Measurements from ENCODE around the gene ADAT3. TPM values are rescaled to one million over a fixed set of nuclear protein-coding genes. Genes with fewer than 3 reads are reported as not detected.

Gene ADAT3
- 6.8 and 6.9 TPM in 2 replicates for total RNA-seq (2022)
- percentile 49 among the genes with signal in this experiment for Bru-seq, nascent RNA
- percentile 58 among the genes with signal in this experiment for BruChase-seq, experiment 1, labeled RNA remaining after a 6-hour chase
- percentile 63 among the genes with signal in this experiment for BruChase-seq, experiment 2, labeled RNA remaining after a 2-hour chase
- long read RNA-seq, partial matches to known transcripts, result 0 of 6 reads
- long read RNA-seq, other reads (novel, unspliced or antisense), result 2 of 6 reads

DNA sequence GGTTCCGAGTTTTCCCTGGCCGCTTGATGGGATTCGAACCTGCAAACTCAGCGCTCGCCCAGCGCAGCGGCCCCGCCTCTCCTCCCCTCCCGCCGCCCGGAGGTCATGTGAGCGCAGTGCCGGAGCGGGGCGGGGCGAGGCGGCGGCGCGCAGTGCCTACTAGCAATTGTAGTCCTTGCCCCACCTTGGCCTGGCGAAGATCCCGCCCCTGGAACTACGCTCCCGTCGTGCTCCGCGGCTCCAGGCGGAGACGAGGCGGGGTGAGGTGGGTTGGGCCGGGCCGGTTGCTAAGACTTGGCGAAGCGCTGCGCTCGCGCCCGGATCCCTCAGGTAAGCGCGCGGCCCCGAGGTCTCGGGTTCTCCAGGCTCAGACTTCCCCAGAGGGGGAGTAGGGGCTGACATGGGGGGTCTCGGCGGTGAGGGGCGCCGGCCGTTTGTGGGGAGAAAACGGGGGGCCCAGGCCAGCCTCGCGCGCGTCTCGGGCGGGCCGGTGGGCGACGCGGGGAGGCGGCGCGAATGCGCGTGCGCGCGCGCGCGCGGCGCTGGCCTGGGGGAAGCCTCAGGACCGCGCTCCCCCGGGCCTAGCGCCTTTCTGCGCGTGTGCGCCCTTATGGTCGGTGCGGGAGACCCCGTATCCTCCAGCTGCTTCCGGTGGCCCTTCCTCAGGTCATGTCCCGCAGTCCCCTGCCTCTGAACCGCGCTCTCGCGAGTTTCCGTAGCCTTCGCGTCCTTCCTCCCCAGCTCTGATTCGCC, at the start of gene ADAT3, which contains the start of gene SCAMP4:
Gene ADAT3 (plus strand): TSS at position 290 of the 753 bp plus-strand sequence. CDS start 6,649 bp downstream, outside the sequence.
Gene SCAMP4 (plus strand): TSS at position 290 of the 753 bp plus-strand sequence. CDS start 9,621 bp downstream, outside the sequence.
- POLR2A ChIA-PET, result interaction anchor here (0.6 to 1.4 kb wide), 5 partner anchors 8 to 258 kb away, joined by 3 to 4 read pairs (median 3); no protein-coding TSS in a partner anchor
- no peaks in the 10 kb centered on the region for H3K9me3 Mint-ChIP-seq (ENCODE audit: unreplicated experiment)
- peaks cover 4% of the 10 kb centered on the region for H3K36me3 Mint-ChIP-seq (ENCODE audit: insufficient read depth, unreplicated experiment)
- H3K4me1 Mint-ChIP-seq (ENCODE audit: insufficient read depth, unreplicated experiment), result peaks cover 3% of the 10 kb centered on the region
- peak within 1 kb of the TSS; percentile 82 for H3K4me3 Mint-ChIP-seq (ENCODE audit: unreplicated experiment)
- peak; percentile 99 for DNase-seq (ENCODE audit: unreplicated experiment)
- H3K27ac Mint-ChIP-seq (ENCODE audit: low read depth, unreplicated experiment), result peak within 1 kb of the TSS; percentile 93
- no TSS peak for BruUV-seq (replicated peaks)
- CTCF ChIA-PET, result interaction anchor here (0.6 kb wide), 1 partner anchor 210 kb away, joined by 3 read pairs; no protein-coding TSS in a partner anchor
- intact Hi-C loops (cut with micrococcal nuclease), result loop anchor here (5.0 kb wide), 1 partner anchor 33 kb away; no protein-coding TSS in a partner anchor
- no peaks in the 10 kb centered on the region for H3K27me3 Mint-ChIP-seq (ENCODE audit: insufficient read depth, unreplicated experiment)
- TF ChIP-seq, protein P1, sequence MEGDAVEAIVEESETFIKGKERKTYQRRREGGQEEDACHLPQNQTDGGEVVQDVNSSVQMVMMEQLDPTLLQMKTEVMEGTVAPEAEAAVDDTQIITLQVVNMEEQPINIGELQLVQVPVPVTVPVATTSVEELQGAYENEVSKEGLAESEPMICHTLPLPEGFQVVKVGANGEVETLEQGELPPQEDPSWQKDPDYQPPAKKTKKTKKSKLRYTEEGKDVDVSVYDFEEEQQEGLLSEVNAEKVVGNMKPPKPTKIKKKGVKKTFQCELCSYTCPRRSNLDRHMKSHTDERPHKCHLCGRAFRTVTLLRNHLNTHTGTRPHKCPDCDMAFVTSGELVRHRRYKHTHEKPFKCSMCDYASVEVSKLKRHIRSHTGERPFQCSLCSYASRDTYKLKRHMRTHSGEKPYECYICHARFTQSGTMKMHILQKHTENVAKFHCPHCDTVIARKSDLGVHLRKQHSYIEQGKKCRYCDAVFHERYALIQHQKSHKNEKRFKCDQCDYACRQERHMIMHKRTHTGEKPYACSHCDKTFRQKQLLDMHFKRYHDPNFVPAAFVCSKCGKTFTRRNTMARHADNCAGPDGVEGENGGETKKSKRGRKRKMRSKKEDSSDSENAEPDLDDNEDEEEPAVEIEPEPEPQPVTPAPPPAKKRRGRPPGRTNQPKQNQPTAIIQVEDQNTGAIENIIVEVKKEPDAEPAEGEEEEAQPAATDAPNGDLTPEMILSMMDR (IDR thresholded peaks at IDR 0.05; ENCODE audit: unreplicated experiment), result no peak

DNA sequence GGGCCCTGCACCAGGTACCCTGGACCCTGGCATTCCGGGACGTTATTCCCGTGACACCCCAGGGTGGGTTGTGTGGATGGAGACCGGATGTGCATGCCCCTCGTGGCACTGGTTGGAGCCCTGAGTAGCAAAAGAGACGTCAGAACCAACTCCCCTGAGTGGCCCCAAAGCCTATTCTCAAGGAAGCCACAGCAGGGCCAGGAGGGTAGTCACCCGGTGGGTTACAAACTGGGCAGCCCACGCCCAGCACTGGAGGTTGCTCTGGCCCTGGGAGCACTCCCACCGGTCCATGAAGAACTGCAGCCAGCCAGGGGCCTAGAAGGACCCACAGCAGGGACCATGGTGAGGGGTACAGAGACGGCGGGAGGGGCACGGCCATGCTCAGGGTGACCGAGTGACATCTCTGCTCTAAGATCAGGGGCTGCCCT, 49.4 kb upstream of the ADAT3 start:
- no TSS peak for BruUV-seq (replicated peaks)
- TF ChIP-seq, protein P1 (IDR thresholded peaks at IDR 0.05; ENCODE audit: unreplicated experiment), result no peak
- POLR2A ChIA-PET, result interaction anchor here (0.6 to 2.7 kb wide), 11 partner anchors 9 to 775 kb away, joined by 3 to 10 read pairs (median 4); no protein-coding TSS in a partner anchor
- no peak for DNase-seq (ENCODE audit: unreplicated experiment)
- CTCF ChIA-PET, result interaction anchor here (0.6 kb wide), 2 partner anchors 74 to 1103 kb away, joined by 3 to 4 read pairs; no protein-coding TSS in a partner anchor
- intact Hi-C loops (cut with micrococcal nuclease), result no loop called here
- Mint-ChIP-seq H3K27me3 (ENCODE audit: insufficient read depth, unreplicated experiment) (no peaks in the 10 kb centered on the region), H3K36me3 (ENCODE audit: insufficient read depth, unreplicated experiment) (peaks cover 5% of the 10 kb centered on the region), H3K4me3 (ENCODE audit: unreplicated experiment) (peak overlapping the region; percentile 71), H3K27ac (ENCODE audit: low read depth, unreplicated experiment) (no peak overlapping the region), H3K4me1 (ENCODE audit: insufficient read depth, unreplicated experiment) (peaks cover 10% of the 10 kb centered on the region), H3K9me3 (ENCODE audit: unreplicated experiment) (no peaks in the 10 kb centered on the region)

DNA sequence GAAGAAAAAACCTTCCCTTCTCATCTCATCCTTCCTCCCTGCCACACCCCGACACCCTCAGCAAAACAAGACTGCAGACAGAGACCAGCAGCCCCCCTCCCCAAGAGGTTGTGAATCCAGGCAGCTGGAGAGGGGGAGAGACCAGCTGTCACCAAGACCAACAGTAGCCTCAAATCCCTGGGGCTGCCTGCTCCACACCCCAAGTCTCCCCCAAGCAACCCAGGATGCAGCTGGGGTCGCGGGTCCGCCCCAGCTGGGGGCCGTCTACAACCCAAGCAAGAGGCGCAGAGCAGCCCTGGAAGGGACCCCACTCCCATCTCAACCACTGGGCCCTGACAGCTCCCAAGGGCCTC, 48.9 kb upstream of the ADAT3 start:
- POLR2A ChIA-PET, result interaction anchor here (0.7 to 2.7 kb wide), 3 partner anchors 8 to 28 kb away, joined by 4 to 9 read pairs (median 5); no protein-coding TSS in a partner anchor
- intact Hi-C loops (cut with micrococcal nuclease), result no loop called here
- DNase-seq (ENCODE audit: unreplicated experiment), result no peak
- TF ChIP-seq, protein P1 (IDR thresholded peaks at IDR 0.05; ENCODE audit: unreplicated experiment), result no peak
- Mint-ChIP-seq H3K27ac (ENCODE audit: low read depth, unreplicated experiment) (no peak overlapping the region), H3K36me3 (ENCODE audit: insufficient read depth, unreplicated experiment) (peaks cover under 1% of the 10 kb centered on the region), H3K27me3 (ENCODE audit: insufficient read depth, unreplicated experiment) (no peaks in the 10 kb centered on the region), H3K4me3 (ENCODE audit: unreplicated experiment) (peak overlapping the region; percentile 35), H3K9me3 (ENCODE audit: unreplicated experiment) (no peaks in the 10 kb centered on the region), H3K4me1 (ENCODE audit: insufficient read depth, unreplicated experiment) (peaks cover 10% of the 10 kb centered on the region)
- no TSS peak for BruUV-seq (replicated peaks)
- CTCF ChIA-PET, result interaction anchor here (0.6 kb wide), 1 partner anchor 1103 kb away, joined by 4 read pairs; no protein-coding TSS in a partner anchor
